OCI-LY3 (cell line): ENCODE results near the gene LILRA1.
"Not testable (repeated sequence)": the region's sequence is repeated elsewhere in the genome, so short reads cannot be mapped to it uniquely, and the experiment has no call there.

Source experiments
- EZH2phosphoT487 ChIP-seq: fragments of 200-600 bp; shearing (Covaris generic); IDR thresholded peaks from 2 replicates; pipeline ENCODE4 v1.6.1; 2018; ENCODE audit warnings: antibody characterized with exemption, mixed run types, low read depth
- TF ChIP-seq, protein P1 (sequence below): fragments of 200-600, 300-600 bp; sonication (generic); IDR thresholded peaks from 2 replicates; pipeline ENCODE4 v1.5.1; 2014; ENCODE audit warnings: antibody characterized with exemption, low read length, low read depth

DNA sequence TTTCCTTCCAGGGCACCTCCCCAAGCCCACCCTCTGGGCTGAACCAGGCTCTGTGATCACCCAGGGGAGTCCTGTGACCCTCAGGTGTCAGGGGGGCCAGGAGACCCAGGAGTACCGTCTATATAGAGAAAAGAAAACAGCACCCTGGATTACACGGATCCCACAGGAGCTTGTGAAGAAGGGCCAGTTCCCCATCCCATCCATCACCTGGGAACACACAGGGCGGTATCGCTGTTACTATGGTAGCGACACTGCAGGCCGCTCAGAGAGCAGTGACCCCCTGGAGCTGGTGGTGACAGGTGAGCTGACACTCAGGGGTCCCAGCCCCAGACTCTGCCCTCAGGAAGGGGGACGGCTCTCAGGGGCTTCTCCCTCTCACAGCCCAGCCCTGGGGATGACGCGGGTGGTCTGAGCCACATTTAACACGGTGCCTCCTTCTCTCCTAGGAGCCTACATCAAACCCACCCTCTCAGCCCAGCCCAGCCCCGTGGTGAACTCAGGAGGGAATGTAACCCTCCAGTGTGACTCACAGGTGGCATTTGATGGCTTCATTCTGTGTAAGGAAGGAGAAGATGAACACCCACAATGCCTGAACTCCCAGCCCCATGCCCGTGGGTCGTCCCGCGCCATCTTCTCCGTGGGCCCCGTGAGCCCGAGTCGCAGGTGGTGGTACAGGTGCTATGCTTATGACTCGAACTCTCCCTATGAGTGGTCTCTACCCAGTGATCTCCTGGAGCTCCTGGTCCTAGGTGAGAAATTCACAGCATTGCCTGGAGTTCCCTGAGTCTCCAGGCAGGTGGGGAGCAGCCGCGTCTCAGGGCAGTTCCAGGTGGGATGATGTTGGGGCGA is 38.3 kb downstream of the LILRA1 start:
- TF ChIP-seq, protein P1, sequence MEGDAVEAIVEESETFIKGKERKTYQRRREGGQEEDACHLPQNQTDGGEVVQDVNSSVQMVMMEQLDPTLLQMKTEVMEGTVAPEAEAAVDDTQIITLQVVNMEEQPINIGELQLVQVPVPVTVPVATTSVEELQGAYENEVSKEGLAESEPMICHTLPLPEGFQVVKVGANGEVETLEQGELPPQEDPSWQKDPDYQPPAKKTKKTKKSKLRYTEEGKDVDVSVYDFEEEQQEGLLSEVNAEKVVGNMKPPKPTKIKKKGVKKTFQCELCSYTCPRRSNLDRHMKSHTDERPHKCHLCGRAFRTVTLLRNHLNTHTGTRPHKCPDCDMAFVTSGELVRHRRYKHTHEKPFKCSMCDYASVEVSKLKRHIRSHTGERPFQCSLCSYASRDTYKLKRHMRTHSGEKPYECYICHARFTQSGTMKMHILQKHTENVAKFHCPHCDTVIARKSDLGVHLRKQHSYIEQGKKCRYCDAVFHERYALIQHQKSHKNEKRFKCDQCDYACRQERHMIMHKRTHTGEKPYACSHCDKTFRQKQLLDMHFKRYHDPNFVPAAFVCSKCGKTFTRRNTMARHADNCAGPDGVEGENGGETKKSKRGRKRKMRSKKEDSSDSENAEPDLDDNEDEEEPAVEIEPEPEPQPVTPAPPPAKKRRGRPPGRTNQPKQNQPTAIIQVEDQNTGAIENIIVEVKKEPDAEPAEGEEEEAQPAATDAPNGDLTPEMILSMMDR = not testable (repeated sequence)
- not testable (repeated sequence) for TF ChIP-seq EZH2phosphoT487
